HCT116 (cell line): Measurements from ENCODE around the gene ACAP3.

Experiments
- CEBPB ChIP-seq: IDR thresholded peaks from 2 replicates; pipeline ENCODE4 v1.6.1; 2012; ENCODE audit warnings: low read depth
- CTCF ChIP-seq, 3 experiments: fragments of 200-600 bp in 1 of 3; sonication (generic) in 1 of 3; IDR thresholded peaks in 2 of 3; conservative IDR thresholded peaks in 1 of 3; 2 replicates each; pipeline ENCODE4 v1.5.1; 2012 to 2017; ENCODE audit warnings: low read depth in 2 of 3, low read length in 2 of 3, antibody characterized with exemption in 1 of 3, borderline replicate concordance in 1 of 3, control low read depth in 1 of 3, mild to moderate bottlenecking in 1 of 3, mixed read lengths in 1 of 3, mixed run types in 1 of 3, moderate library complexity in 1 of 3; ENCODE audit not compliant: insufficient read depth in 1 of 3
- FOSL1 ChIP-seq: IDR thresholded peaks from 2 replicates; pipeline ENCODE4 v1.6.1; 2012; ENCODE audit warnings: low read depth
- JUND ChIP-seq: IDR thresholded peaks from 2 replicates; pipeline ENCODE4 v1.6.1; 2012
- MAX ChIP-seq: IDR thresholded peaks from 2 replicates; pipeline ENCODE4 v1.6.1; 2012
- POLR2A ChIP-seq: IDR thresholded peaks from 2 replicates; pipeline ENCODE4 v1.7.0; 2011; ENCODE audit warnings: borderline replicate concordance; ENCODE audit not compliant: insufficient read depth, insufficient read length; ENCODE audit errors: extremely low read depth
- POLR2AphosphoS5 ChIP-seq: IDR thresholded peaks from 2 replicates; pipeline ENCODE4 v1.6.1; 2011; ENCODE audit warnings: mild to moderate bottlenecking, low read depth, low read length, moderate library complexity
- YY1 ChIP-seq: IDR thresholded peaks from 2 replicates; pipeline ENCODE4 v1.6.1; 2011; ENCODE audit warnings: low read length, low read depth, moderate library complexity, mild to moderate bottlenecking; ENCODE audit not compliant: insufficient replicate concordance; ENCODE audit errors: extremely low read depth
- ZFX ChIP-seq: fragments of 450-650 bp; IDR thresholded peaks from 2 replicates; pipeline ENCODE4 v1.6.1; 2017

- TF ChIP-seq CTCF (IDR thresholded peaks at IDR 0.05 in 2 of 3, conservative IDR thresholded peaks at IDR 0.05 in 1 of 3; ENCODE audit: borderline replicate concordance in 1 of 3, insufficient read depth in 1 of 3, low read depth in 2 of 3, low read length in 2 of 3) (no peak), JUND (no peak), ZFX (no peak), CEBPB (no peak), FOSL1 (no peak), POLR2A (no peak), POLR2AphosphoS5 (no peak), MAX (no peak), YY1 (no peak)
Observed at GRCh38 chr1:1356166-1356795, 48.6 kb upstream of the ACAP3 start.
